ENCODE results near the gene RSPO4. TPM values are rescaled to one million over a fixed set of nuclear protein-coding genes. Genes with fewer than 3 reads are reported as not detected.

The RSPO4 gene
- polyA plus RNA-seq, 1 donor = 0.28 TPM

DNA sequence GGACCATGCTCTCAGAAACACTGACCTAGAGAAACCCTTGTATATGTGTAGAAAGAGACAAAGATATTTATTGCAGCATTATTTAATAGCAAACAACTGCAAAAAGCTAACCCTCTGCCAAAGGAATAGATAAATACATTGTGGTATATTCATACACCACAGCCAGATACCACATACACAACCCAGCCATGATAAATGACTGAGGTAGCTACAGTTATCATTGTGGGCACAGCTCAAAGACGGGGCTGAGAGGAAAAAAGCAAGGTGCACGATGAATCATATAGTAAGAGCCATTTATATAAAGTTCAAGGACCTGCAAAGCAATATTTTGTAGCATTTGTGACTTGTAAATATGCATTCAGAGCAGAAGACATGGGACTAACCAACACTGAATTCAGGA lies 30.8 kb downstream of the RSPO4 start:
- no peaks in the 10 kb centered on the region for H3K4me1 ChIP-seq (ENCODE audit: control insufficient read depth, insufficient read depth, low read length)
- no peak overlapping the region for H3K4me3 ChIP-seq (ENCODE audit: low read length)
- H3K9me3 ChIP-seq (ENCODE audit: control insufficient read depth, low read depth, low read length) = no peaks in the 10 kb centered on the region
- H3K27ac ChIP-seq (ENCODE audit: low read length) = no peak overlapping the region
- no peak for DNase-seq
- H3K36me3 ChIP-seq (ENCODE audit: control insufficient read depth, insufficient read depth, low read length) = no peaks in the 10 kb centered on the region
- WGBS (ENCODE audit: insufficient coverage, low lambda C conversion rate) = no CpG with 5 or more reads among the region's 2 CpGs
- H3K27me3 ChIP-seq (ENCODE audit: control insufficient read depth, insufficient read depth, low read length) = peaks cover 15% of the 10 kb centered on the region

- WGBS (ENCODE audit: insufficient coverage, low lambda C conversion rate) = no CpG with 5 or more reads among the region's 4 CpGs
- no peaks in the 10 kb centered on the region for H3K4me1 ChIP-seq (ENCODE audit: control insufficient read depth, insufficient read depth, low read length)
- peaks cover 15% of the 10 kb centered on the region for H3K27me3 ChIP-seq (ENCODE audit: control insufficient read depth, insufficient read depth, low read length)
- no peak for DNase-seq
- H3K9me3 ChIP-seq (ENCODE audit: control insufficient read depth, low read depth, low read length) = no peaks in the 10 kb centered on the region
- H3K4me3 ChIP-seq (ENCODE audit: low read length) = no peak overlapping the region
- no peaks in the 10 kb centered on the region for H3K36me3 ChIP-seq (ENCODE audit: control insufficient read depth, insufficient read depth, low read length)
- H3K27ac ChIP-seq (ENCODE audit: low read length) = no peak overlapping the region
These were observed 32.2 kb downstream of the RSPO4 start for GRCh38 chr20:969868-970267.

GRCh38 chr20:967796-968742 lies 34.0 kb downstream of the RSPO4 start:
- no peak for DNase-seq
- Histone ChIP-seq H3K4me1 (ENCODE audit: control insufficient read depth, insufficient read depth, low read length) (no peaks in the 10 kb centered on the region), H3K36me3 (ENCODE audit: control insufficient read depth, insufficient read depth, low read length) (no peaks in the 10 kb centered on the region), H3K27ac (ENCODE audit: low read length) (no peak overlapping the region), H3K4me3 (ENCODE audit: low read length) (no peak overlapping the region), H3K9me3 (ENCODE audit: control insufficient read depth, low read depth, low read length) (no peaks in the 10 kb centered on the region), H3K27me3 (ENCODE audit: control insufficient read depth, insufficient read depth, low read length) (peaks cover 10% of the 10 kb centered on the region)
- no CpG with 5 or more reads among the region's 16 CpGs for WGBS (ENCODE audit: insufficient coverage, low lambda C conversion rate)

DNA sequence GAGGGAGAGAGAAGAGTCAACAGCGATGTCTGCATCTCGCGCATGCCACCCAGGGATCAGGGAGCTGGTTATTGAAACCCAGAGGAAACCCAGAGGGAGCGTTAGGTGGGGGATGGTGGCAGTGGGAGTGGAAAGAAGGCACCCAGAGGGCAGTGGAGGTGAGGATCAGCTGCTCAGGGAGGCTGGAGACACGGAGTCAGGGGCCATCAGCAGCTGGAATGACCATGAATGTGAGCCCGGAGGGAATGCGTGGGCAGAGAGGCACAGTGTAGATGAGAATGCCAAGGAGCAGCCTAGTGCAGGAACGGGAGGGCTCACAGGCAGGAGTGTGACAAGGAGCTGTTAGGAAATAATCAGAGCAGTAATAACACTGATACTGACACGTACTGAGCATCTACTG lies 36.2 kb downstream of the RSPO4 start:
- H3K27ac ChIP-seq (ENCODE audit: low read length) = no peak overlapping the region

DNA sequence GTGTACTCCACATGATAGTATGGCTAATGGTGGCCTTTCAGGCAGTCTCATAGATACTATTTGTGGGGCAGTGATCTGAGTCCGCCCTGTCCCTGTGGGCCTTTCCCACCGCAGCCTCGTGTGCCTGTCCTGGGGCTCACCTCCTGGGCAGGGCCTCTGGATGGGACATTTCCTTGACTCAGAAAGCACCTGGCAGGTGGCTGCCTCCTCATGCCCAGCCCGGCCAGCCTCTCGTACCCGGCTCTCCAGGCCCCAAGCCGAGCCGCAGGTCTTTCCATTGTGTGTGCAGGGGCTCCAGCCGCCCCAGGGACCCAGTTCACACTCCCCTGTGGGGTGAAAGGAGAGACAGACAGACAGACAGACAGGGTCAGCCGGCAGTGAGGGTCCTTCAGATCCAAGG lies 38.3 kb downstream of the RSPO4 start:
- no peak for DNase-seq

More for the DNA sequence above, 36.2 kb downstream of the RSPO4 start:
- no peak for DNase-seq
- Histone ChIP-seq H3K4me1 (ENCODE audit: control insufficient read depth, insufficient read depth, low read length) (no peaks in the 10 kb centered on the region), H3K4me3 (ENCODE audit: low read length) (no peak overlapping the region), H3K27me3 (ENCODE audit: control insufficient read depth, insufficient read depth, low read length) (peaks cover 12% of the 10 kb centered on the region), H3K36me3 (ENCODE audit: control insufficient read depth, insufficient read depth, low read length) (no peaks in the 10 kb centered on the region), H3K9me3 (ENCODE audit: control insufficient read depth, low read depth, low read length) (no peaks in the 10 kb centered on the region)
- no CpG with 5 or more reads among the region's 9 CpGs for WGBS (ENCODE audit: insufficient coverage, low lambda C conversion rate)

DNA sequence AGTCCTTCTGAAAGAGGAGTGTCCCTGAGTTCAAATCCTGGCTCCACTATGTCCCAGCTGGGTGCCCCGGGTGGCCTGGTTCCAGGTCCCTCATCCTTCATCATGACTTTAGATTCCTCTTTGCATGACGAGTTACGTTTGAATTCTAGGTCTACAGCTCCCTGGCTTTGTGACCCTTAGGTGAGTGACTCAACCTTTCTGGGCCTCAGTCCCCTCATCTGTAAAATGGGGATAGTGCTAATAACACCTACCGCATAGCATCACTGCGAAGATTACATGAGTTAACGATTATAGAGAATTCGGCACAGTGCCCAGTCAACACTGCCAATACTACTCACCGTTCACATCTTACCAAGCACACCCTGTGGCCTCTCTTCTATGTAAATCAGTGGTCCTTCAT lies 39.4 kb downstream of the RSPO4 start:
- Histone ChIP-seq H3K36me3 (ENCODE audit: control insufficient read depth, insufficient read depth, low read length) (no peaks in the 10 kb centered on the region), H3K27me3 (ENCODE audit: control insufficient read depth, insufficient read depth, low read length) (peaks cover 18% of the 10 kb centered on the region), H3K4me1 (ENCODE audit: control insufficient read depth, insufficient read depth, low read length) (no peaks in the 10 kb centered on the region), H3K27ac (ENCODE audit: low read length) (no peak overlapping the region), H3K9me3 (ENCODE audit: control insufficient read depth, low read depth, low read length) (no peaks in the 10 kb centered on the region), H3K4me3 (ENCODE audit: low read length) (no peak overlapping the region)
- no CpG with 5 or more reads among the region's 8 CpGs for whole genome bisulfite sequencing (ENCODE audit: insufficient coverage, low lambda C conversion rate)
- no peak for DNase-seq

More for the DNA sequence above, 38.3 kb downstream of the RSPO4 start:
- Histone ChIP-seq H3K36me3 (ENCODE audit: control insufficient read depth, insufficient read depth, low read length) (no peaks in the 10 kb centered on the region), H3K4me1 (ENCODE audit: control insufficient read depth, insufficient read depth, low read length) (no peaks in the 10 kb centered on the region), H3K9me3 (ENCODE audit: control insufficient read depth, low read depth, low read length) (no peaks in the 10 kb centered on the region), H3K27me3 (ENCODE audit: control insufficient read depth, insufficient read depth, low read length) (peaks cover 16% of the 10 kb centered on the region), H3K27ac (ENCODE audit: low read length) (no peak overlapping the region), H3K4me3 (ENCODE audit: low read length) (no peak overlapping the region)
- no CpG with 5 or more reads among the region's 10 CpGs for WGBS (ENCODE audit: insufficient coverage, low lambda C conversion rate)

- Histone ChIP-seq H3K27me3 (ENCODE audit: control insufficient read depth, insufficient read depth, low read length) (peaks cover 15% of the 10 kb centered on the region), H3K36me3 (ENCODE audit: control insufficient read depth, insufficient read depth, low read length) (no peaks in the 10 kb centered on the region), H3K27ac (ENCODE audit: low read length) (no peak overlapping the region), H3K9me3 (ENCODE audit: control insufficient read depth, low read depth, low read length) (no peaks in the 10 kb centered on the region), H3K4me3 (ENCODE audit: low read length) (no peak overlapping the region), H3K4me1 (ENCODE audit: control insufficient read depth, insufficient read depth, low read length) (no peaks in the 10 kb centered on the region)
- WGBS (ENCODE audit: insufficient coverage, low lambda C conversion rate) = no CpG with 5 or more reads among the region's 3 CpGs
- DNase-seq = no peak
These were observed 39.9 kb downstream of the RSPO4 start for GRCh38 chr20:962223-962622.

GRCh38 chr20:961768-962167 lies 40.3 kb downstream of the RSPO4 start:
- Histone ChIP-seq H3K27me3 (ENCODE audit: control insufficient read depth, insufficient read depth, low read length) (peaks cover 11% of the 10 kb centered on the region), H3K27ac (ENCODE audit: low read length) (no peak overlapping the region), H3K36me3 (ENCODE audit: control insufficient read depth, insufficient read depth, low read length) (no peaks in the 10 kb centered on the region), H3K4me1 (ENCODE audit: control insufficient read depth, insufficient read depth, low read length) (no peaks in the 10 kb centered on the region), H3K4me3 (ENCODE audit: low read length) (no peak overlapping the region), H3K9me3 (ENCODE audit: control insufficient read depth, low read depth, low read length) (no peaks in the 10 kb centered on the region)
- no peak for DNase-seq
- 33% methylated on average over 1 of the region's 2 CpGs for WGBS (ENCODE audit: insufficient coverage, low lambda C conversion rate)

GRCh38 chr20:959996-960615 lies 42.0 kb downstream of the RSPO4 start:
- no peaks in the 10 kb centered on the region for H3K4me1 ChIP-seq (ENCODE audit: control insufficient read depth, insufficient read depth, low read length)
- no peak overlapping the region for H3K27ac ChIP-seq (ENCODE audit: low read length)
- H3K9me3 ChIP-seq (ENCODE audit: control insufficient read depth, low read depth, low read length) = no peaks in the 10 kb centered on the region
- H3K27me3 ChIP-seq (ENCODE audit: control insufficient read depth, insufficient read depth, low read length) = peaks cover 22% of the 10 kb centered on the region
- DNase-seq = no peak
- H3K36me3 ChIP-seq (ENCODE audit: control insufficient read depth, insufficient read depth, low read length) = no peaks in the 10 kb centered on the region
- WGBS (ENCODE audit: insufficient coverage, low lambda C conversion rate) = 60% methylated on average over 1 of the region's 16 CpGs
- no peak overlapping the region for H3K4me3 ChIP-seq (ENCODE audit: low read length)

GRCh38 chr20:958936-959815 lies 42.9 kb downstream of the RSPO4 start:
- no peak for DNase-seq
- WGBS (ENCODE audit: insufficient coverage, low lambda C conversion rate) = no CpG with 5 or more reads among the region's 19 CpGs
- Histone ChIP-seq H3K36me3 (ENCODE audit: control insufficient read depth, insufficient read depth, low read length) (no peaks in the 10 kb centered on the region), H3K27me3 (ENCODE audit: control insufficient read depth, insufficient read depth, low read length) (peaks cover 26% of the 10 kb centered on the region), H3K27ac (ENCODE audit: low read length) (no peak overlapping the region), H3K4me1 (ENCODE audit: control insufficient read depth, insufficient read depth, low read length) (no peaks in the 10 kb centered on the region), H3K4me3 (ENCODE audit: low read length) (no peak overlapping the region), H3K9me3 (ENCODE audit: control insufficient read depth, low read depth, low read length) (no peaks in the 10 kb centered on the region)

All from large intestine (tissue), 3 donors.